Superior temporal gyrus (tissue), 1 donor: ENCODE results near the gene STARD13.

ENCODE experiments used
- DNase-seq: peaks from one replicate; pipeline ENCODE4 v3.0.0-alpha.2; 2016; ENCODE audit errors: extremely low spot score

The STARD13 gene

GRCh38 chr13:33111414-33112110 lies 174.0 kb downstream of the STARD13 start:
- no peak for DNase-seq

- no peak for DNase-seq
Observed at GRCh38 chr13:33110713-33111413, 174.7 kb downstream of the STARD13 start.

- no peak for DNase-seq
Observed at GRCh38 chr13:33110386-33110712, 175.2 kb downstream of the STARD13 start.

- no peak for DNase-seq
Observed at GRCh38 chr13:33109801-33110200, 175.8 kb downstream of the STARD13 start.

GRCh38 chr13:33109271-33109697 lies 176.3 kb downstream of the STARD13 start:
- no peak for DNase-seq

GRCh38 chr13:33108620-33109019 lies 176.9 kb downstream of the STARD13 start:
- no peak for DNase-seq

GRCh38 chr13:33107361-33107760 lies 178.2 kb downstream of the STARD13 start:
- no peak for DNase-seq

- no peak for DNase-seq
Observed at GRCh38 chr13:33106656-33107360, 178.7 kb downstream of the STARD13 start.

GRCh38 chr13:33105387-33106005 lies 180.1 kb downstream of the STARD13 start:
- no peak for DNase-seq

GRCh38 chr13:33103457-33103856 lies 182.1 kb downstream of the STARD13 start:
- DNase-seq = no peak

GRCh38 chr13:33101835-33102234 lies 183.7 kb downstream of the STARD13 start:
- no peak for DNase-seq

GRCh38 chr13:33100886-33101285 lies 184.7 kb downstream of the STARD13 start:
- DNase-seq = no peak

GRCh38 chr13:33099860-33100259 lies 185.7 kb downstream of the STARD13 start:
- DNase-seq = no peak

GRCh38 chr13:33096886-33097605 lies 188.5 kb downstream of the STARD13 start:
- DNase-seq = no peak

- DNase-seq = no peak
Observed at GRCh38 chr13:33092073-33092987, 193.2 kb downstream of the STARD13 start.

- no peak for DNase-seq
Observed at GRCh38 chr13:33091415-33091774, 194.2 kb downstream of the STARD13 start.

- no peak for DNase-seq
Observed at GRCh38 chr13:33090755-33091414, 194.7 kb downstream of the STARD13 start.

GRCh38 chr13:33089311-33089710 lies 196.2 kb downstream of the STARD13 start:
- no peak for DNase-seq

GRCh38 chr13:33087790-33088189 lies 197.8 kb downstream of the STARD13 start:
- no peak for DNase-seq

- no peak for DNase-seq
Observed at GRCh38 chr13:33087091-33087490, 198.5 kb downstream of the STARD13 start.
